HG03565 (cell line): ENCODE measurements around the gene ENSA.
A peak's percentile ranks its signal among the peaks of the same experiment; 100 is the strongest.
"Not testable (repeated sequence)": the region's sequence is repeated elsewhere in the genome, so short reads cannot be mapped to it uniquely, and the experiment has no call there.

Source experiments
- ATAC-seq: cut with Tn5 transposase; IDR thresholded peaks from one replicate; pipeline ENCODE4 v1.9.1; 2021; ENCODE audit warnings: mild to moderate bottlenecking, moderate library complexity; ENCODE audit not compliant: unreplicated experiment

Gene ENSA, protein sequence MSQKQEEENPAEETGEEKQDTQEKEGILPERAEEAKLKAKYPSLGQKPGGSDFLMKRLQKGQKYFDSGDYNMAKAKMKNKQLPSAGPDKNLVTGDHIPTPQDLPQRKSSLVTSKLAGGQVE

GRCh38 chr1:150629115-150629928 is at the start of gene ENSA:
TSS of gene ENSA (minus strand) at chr1:150629612. CDS start at chr1:150629470, 142 bp downstream.
- ATAC-seq: peak; percentile 88

DNA sequence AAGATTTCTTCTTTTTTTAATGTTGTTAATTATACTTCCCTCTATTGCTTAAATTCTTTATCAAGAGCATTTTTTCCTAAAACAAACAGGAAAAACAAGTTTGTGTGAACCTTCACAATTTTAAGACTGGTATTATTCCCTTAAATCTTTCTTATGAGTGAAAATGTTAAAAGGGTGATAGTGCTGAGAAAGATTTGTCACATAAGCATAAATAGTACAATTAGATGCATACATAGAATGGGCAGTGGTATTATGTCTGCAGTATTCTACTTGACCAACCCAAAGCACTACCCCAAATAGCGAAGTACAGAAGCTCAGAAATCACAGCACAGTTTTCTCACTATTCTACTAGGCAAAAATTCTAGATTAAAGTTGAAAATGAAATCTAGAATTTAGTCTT is 49.6 kb upstream of the ENSA start:
- ATAC-seq: no peak

GRCh38 chr1:150674881-150675280 is 45.5 kb upstream of the ENSA start:
- no peak for ATAC-seq

- no peak for ATAC-seq
These were observed 33.9 kb upstream of the ENSA start for GRCh38 chr1:150663321-150663720.

DNA sequence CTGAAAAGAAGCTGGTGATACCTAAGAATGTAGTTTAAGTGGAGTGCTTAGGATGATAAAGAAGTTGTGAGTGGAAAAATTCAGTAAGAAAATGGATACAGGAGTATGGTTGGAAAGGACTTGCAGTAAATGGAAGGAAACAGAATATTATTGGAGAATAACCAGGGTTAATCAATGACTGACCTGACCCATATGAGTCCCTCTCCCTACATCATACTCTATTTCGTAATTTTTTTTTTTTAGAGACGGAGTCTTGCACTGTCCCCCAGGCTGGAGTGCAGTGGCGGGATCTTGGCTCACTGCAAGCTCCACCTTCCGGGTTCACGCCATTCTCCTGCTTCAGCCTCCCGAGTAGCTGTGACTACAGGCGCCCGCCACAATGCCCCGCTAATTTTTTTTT is 33.4 kb upstream of the ENSA start:
- ATAC-seq: no peak

GRCh38 chr1:150661156-150661555 is 31.7 kb upstream of the ENSA start:
- no peak for ATAC-seq

DNA sequence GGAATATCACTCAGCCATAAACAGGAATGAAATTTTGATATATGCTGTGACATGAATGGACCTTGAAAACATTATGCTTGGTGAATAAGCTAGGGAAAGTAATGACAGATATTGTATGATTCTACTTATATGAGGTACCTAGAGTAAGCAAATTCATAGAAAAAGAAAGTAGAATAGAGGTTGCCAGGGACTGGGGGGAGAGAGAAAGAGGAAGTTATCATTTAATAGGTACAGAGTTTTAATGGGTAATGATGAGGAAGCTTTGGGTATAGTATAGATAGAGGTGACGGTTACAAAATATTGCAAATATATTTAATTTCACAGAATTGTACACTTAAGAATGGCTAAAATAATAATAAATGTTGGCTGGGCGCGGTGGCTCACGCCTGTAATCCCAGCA is 31.2 kb upstream of the ENSA start:
- ATAC-seq: no peak

DNA sequence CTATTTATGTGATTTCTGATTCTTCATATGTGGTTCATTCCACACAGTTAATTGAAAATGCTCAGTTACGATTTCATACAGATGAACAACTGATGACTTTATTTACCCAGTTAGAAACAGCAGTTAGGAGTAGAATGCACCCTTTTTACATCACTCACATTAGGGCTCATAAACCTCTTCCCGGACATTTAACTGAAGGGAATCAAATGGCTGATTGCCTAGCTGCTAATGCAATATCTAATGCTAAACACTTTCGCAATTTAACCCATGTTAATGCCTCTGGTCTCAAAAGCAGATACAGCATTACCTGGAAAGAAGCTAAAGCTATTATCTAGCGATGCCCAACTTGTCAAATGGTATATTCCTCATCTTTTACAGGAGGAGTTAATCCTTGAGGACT is 27.7 kb upstream of the ENSA start:
- not testable (repeated sequence) for ATAC-seq

GRCh38 chr1:150654635-150655034 is 25.2 kb upstream of the ENSA start:
- ATAC-seq: not testable (repeated sequence)

- ATAC-seq: no peak
These were observed 20.8 kb upstream of the ENSA start for GRCh38 chr1:150650193-150650592.

- no peak for ATAC-seq
These were observed 20.1 kb upstream of the ENSA start for GRCh38 chr1:150649441-150650075.

DNA sequence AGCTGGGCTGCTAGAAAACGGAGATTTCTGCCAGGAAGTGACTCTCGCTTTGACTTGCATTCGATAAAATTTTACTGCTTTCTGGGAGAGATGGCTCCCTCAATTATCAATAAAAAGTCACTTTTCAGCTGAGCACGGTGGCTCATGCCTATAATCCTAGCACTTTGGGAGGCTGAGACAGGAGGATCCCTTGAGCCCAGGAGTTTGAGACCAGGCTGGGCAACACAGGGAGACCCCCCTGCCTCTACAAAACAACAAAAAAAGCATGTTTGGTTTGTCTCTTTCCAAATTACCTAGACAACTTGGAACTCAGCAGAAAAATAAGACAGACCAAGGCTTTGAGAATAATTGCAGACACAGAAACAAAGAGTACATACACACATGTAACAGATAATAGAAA is 12.9 kb upstream of the ENSA start:
- ATAC-seq: no peak

- ATAC-seq: not testable (repeated sequence)
These were observed 11.9 kb upstream of the ENSA start for GRCh38 chr1:150641126-150641815.

DNA sequence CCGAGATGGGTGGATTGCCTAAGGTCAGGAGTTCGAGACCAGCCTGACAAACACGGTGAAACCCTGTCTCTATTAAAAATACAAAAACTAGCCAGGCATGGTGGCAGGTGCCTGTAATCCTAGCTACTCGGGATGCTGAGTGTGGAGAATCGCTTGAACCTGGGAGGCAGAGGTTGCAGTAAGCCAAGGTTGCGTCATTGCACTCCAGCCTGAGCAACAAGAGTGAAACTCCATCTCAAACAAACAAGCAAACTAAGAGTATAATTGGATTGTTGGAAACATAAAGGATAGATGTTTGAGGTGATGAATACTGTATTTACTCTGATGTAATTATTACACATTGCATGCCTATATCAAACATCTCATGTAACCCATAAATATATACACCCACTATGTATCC is 9.0 kb upstream of the ENSA start:
- not testable (repeated sequence) for ATAC-seq

- not testable (repeated sequence) for ATAC-seq
These were observed 5.6 kb upstream of the ENSA start for GRCh38 chr1:150634839-150635622.

DNA sequence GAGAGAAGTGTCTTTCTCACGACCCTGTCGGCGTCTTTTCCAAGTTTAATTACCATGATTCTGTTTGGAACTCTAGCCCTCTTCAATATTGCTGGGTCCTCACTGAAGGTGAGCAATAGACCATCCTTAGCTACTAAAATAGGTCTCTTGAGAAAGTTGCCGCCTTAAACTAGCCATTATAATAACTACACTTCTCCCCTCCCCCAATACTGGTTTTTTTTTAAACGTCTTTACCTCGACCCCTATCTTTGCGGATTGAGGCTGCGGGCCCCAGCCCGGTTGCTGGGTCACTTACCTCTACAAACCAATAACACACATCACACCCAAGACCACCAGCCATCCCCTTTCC is 672 bp downstream of the ENSA start:
- no peak for ATAC-seq

GRCh38 chr1:150627826-150628410 is 1.5 kb downstream of the ENSA start:
- ATAC-seq: no peak

DNA sequence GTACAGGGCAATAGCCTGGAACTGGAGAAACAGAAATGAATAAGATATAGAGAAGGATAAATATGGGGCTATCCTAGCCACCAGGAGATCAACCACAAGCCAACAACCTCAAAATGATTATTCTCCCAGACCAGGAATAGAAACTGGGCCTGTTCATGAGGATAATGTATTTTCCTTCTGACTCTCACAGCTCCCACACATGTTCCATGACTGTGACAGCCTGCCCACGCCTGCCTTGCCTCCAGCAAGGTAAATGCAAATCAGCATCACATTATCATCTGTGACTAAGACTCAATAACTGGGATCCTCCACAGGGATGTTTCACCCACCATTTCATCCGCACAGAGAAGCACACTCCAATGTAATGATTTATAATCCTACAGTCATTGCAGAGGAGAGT is 3.3 kb downstream of the ENSA start:
- ATAC-seq: no peak

- not testable (repeated sequence) for ATAC-seq
These were observed 4.9 kb downstream of the ENSA start for GRCh38 chr1:150624546-150624945.

DNA sequence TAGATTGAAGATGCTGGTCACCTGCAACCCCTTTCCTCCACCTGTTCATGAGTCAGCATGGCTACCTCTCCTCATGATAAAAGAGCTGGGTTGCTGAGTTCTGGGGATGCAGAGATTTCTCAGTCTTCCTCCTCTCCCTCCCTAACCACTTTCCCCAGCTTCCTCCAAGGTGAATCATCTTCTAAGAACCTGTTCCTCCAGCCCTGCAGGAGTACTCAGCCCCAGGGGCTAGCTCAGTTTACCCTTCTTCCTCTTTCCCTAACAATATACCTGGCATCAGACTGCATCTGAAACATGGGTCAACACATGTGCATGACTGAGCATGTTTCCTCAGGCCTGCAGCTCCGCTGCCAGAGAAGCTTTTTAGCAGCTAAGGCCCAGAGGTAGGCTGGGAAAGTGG is 5.3 kb downstream of the ENSA start:
- ATAC-seq: not testable (repeated sequence)
